Measurements from ENCODE around the gene INPP5A.

DNA sequence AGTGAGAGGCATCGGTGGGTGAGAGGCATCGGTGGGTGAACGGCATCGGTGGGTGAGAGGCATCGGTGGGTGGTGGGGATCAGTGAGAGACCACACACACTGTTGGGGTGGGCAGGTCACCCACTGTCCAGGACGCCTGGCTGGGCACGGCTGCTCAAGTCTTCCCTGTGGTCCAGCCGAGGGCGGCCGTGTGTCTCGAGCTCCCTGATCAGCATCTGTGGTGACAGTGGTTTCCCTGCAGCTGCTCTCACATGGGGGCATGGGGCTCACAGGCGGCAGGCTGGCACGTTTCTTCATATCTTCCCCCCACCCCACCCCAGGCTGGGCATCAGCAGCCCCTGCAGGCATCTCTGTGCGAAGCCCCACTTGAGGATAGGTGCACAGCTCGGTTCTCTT, 170.2 kb downstream of the INPP5A start:
- TF ChIP-seq, protein P1, sequence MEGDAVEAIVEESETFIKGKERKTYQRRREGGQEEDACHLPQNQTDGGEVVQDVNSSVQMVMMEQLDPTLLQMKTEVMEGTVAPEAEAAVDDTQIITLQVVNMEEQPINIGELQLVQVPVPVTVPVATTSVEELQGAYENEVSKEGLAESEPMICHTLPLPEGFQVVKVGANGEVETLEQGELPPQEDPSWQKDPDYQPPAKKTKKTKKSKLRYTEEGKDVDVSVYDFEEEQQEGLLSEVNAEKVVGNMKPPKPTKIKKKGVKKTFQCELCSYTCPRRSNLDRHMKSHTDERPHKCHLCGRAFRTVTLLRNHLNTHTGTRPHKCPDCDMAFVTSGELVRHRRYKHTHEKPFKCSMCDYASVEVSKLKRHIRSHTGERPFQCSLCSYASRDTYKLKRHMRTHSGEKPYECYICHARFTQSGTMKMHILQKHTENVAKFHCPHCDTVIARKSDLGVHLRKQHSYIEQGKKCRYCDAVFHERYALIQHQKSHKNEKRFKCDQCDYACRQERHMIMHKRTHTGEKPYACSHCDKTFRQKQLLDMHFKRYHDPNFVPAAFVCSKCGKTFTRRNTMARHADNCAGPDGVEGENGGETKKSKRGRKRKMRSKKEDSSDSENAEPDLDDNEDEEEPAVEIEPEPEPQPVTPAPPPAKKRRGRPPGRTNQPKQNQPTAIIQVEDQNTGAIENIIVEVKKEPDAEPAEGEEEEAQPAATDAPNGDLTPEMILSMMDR (conservative IDR thresholded peaks at IDR 0.05; ENCODE audit: low read length): no peak
- TF ChIP-seq EZH2phosphoT487 (IDR thresholded peaks at IDR 0.05; ENCODE audit: borderline replicate concordance): no peak

Data from Loucy (cell line).